ENCODE measurements around the gene CD164. TPM values are rescaled to one million over a fixed set of nuclear protein-coding genes. Genes with fewer than 3 reads are reported as not detected.
"Not testable (repeated sequence)": the region's sequence is repeated elsewhere in the genome, so short reads cannot be mapped to it uniquely, and the experiment has no call there.

Gene CD164
- total RNA-seq, 2 experiments from 2014 or later = 238 to 275 TPM

DNA sequence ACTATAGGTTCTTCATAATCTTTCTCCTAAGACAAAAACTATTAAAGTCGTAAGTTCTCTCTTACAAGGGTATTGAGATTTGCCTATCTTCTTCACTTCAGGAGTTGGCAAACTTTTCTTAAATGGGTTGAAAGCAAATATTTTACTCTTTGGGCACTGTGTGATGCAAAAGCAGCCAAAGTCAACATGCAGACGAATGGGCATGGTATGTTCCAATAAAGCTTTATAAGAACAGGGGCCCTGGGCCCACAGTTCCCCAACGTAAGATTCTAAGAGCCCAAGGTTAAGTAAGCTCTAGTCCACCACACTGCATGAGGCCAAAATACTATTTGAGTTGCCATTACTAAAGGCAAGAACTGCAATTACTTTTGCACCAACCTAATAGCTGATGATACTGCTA lies 11.5 kb downstream of the CD164 start:
- H3K4me3 Mint-ChIP-seq = no peak overlapping the region
- H3K27me3 Mint-ChIP-seq = no peaks in the 10 kb centered on the region
- ATAC-seq (no peak), DNase-seq (no peak)
- H3K36me3 Mint-ChIP-seq = peaks cover 81% of the 10 kb centered on the region
- no peaks in the 10 kb centered on the region for H3K9me3 Mint-ChIP-seq (ENCODE audit: low read depth)
- peak overlapping the region; percentile 6 for H3K27ac Mint-ChIP-seq
- H3K4me1 Mint-ChIP-seq = peaks cover 58% of the 10 kb centered on the region
- CTCF ChIA-PET = interaction anchor here (0.8 to 1.6 kb wide), 5 partner anchors 9 to 183 kb away, joined by 3 to 4 read pairs (median 4); partner anchors contain the start of gene CD164

DNA sequence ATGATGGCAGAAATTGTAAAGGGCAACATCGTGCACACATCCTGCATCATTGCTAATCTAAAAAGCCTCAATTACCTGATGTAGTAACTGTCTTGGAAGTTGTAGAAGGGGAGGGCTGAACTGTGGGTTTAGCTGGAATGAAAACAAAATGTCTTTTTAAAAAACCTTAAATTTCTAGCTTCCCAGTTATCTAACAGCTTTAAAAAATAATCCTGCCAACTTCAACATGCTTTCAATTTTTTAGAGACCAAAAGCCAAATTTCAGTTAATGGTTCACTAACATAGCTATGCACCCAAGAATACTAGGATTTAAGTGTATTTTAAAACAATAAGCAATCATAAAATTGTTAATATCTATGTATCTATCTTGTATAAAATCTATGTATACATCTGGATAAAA lies 11.9 kb downstream of the CD164 start:
- CTCF ChIA-PET = interaction anchor here (0.8 to 1.6 kb wide), 4 partner anchors 9 to 182 kb away, joined by 3 to 4 read pairs (median 4); partner anchors contain the start of gene CD164
- ATAC-seq (no peak), DNase-seq (no peak)
- Mint-ChIP-seq H3K4me3 (no peak overlapping the region), H3K27me3 (no peaks in the 10 kb centered on the region), H3K9me3 (ENCODE audit: low read depth) (no peaks in the 10 kb centered on the region), H3K36me3 (peaks cover 80% of the 10 kb centered on the region), H3K4me1 (peaks cover 57% of the 10 kb centered on the region), H3K27ac (no peak overlapping the region)

DNA sequence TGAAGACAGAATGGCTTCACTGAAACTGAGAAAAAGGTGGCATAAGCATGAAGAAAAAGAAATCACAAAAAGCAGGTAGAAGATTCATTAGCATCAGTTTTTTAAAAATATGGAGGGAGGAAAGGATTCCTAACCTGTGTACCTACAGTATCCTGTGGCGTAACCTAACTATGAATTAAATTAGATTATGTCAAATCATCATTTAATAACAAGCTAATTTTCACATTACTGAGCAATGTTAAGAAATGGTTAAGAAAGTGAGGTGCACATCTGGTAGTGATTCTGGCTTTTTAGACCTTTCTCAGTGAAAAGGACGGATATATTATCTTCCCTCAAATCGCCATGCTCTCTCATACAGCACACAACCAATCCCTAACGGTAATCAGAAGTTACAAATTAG lies 12.5 kb downstream of the CD164 start:
- ATAC-seq = no peak
- Mint-ChIP-seq H3K9me3 (ENCODE audit: low read depth) (no peaks in the 10 kb centered on the region), H3K4me3 (no peak overlapping the region), H3K4me1 (peaks cover 54% of the 10 kb centered on the region), H3K27me3 (no peaks in the 10 kb centered on the region), H3K36me3 (peaks cover 80% of the 10 kb centered on the region), H3K27ac (no peak overlapping the region)
- CTCF ChIA-PET = interaction anchor here (0.8 to 1.6 kb wide), 2 partner anchors 10 to 181 kb away, joined by 3 to 4 read pairs; no protein-coding TSS in a partner anchor
- DNase-seq = no peak

DNA sequence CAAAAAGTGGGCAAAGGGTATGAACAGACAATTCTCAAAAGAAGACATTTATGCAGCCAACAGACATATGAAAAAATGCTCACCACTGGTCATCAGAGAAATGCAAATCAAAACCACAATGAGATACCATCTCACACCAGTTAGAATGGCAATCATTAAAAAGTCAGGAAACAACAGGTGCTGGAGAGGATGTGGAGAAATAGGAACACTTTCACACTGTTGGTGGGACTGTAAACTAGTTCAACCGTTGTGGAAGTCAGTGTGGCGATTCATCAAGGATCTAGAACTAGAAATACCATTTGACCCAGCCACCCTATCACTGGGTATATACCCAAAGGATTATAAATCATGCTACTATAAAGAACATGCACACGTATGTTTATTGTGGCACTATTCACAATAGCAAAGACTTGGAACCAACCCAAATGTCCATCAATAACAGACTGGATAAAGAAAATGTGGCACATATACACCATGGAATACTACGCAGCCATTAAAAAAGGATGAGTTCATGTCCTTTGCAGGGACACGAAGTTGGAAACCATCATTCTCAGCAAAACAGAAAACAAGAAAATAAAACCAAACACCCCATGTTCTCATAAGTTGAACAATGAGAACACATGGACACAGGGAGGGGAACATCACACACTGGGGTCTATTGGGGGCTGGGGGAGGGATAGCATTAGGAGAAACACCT lies 17.7 kb downstream of the CD164 start:
- not testable (repeated sequence) for H3K27ac Mint-ChIP-seq, H3K4me3 Mint-ChIP-seq
- H3K4me1 Mint-ChIP-seq = peaks cover 33% of the 10 kb centered on the region

DNA sequence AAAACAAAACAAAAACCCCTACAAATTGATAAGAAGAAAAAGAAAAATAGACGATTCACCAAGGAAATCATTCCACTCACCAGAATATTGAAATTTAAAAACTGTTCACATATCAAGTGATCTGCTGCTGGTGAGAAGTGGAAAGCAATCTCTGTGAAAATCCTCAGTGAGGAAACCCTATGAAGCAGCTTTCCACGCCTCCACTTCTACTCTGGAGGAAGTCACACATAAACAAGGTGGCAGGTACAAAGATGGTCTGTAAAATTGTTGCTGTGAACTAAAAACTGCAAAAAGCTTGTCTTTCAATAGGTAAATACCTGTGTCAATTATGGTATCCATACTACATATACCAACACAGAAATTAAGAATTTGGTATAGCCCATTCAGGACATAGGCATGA lies 18.5 kb downstream of the CD164 start:
- Mint-ChIP-seq H3K27ac (no peak overlapping the region), H3K27me3 (no peaks in the 10 kb centered on the region), H3K36me3 (peaks cover 88% of the 10 kb centered on the region), H3K9me3 (ENCODE audit: low read depth) (peaks cover 11% of the 10 kb centered on the region), H3K4me1 (peaks cover 33% of the 10 kb centered on the region), H3K4me3 (no peak overlapping the region)
- CTCF ChIA-PET = interaction anchor here (1.8 kb wide), 1 partner anchor 176 kb away, joined by 5 read pairs; no protein-coding TSS in a partner anchor
- DNase-seq = no peak
- no peak for ATAC-seq

More for the DNA sequence above, 17.7 kb downstream of the CD164 start:
- peaks cover 85% of the 10 kb centered on the region for H3K36me3 Mint-ChIP-seq
- DNase-seq, ATAC-seq, H3K27me3 Mint-ChIP-seq: not testable (repeated sequence)
- peaks cover 11% of the 10 kb centered on the region for H3K9me3 Mint-ChIP-seq (ENCODE audit: low read depth)
- CTCF ChIA-PET = interaction anchor here (1.8 kb wide), 1 partner anchor 177 kb away, joined by 5 read pairs; no protein-coding TSS in a partner anchor

DNA sequence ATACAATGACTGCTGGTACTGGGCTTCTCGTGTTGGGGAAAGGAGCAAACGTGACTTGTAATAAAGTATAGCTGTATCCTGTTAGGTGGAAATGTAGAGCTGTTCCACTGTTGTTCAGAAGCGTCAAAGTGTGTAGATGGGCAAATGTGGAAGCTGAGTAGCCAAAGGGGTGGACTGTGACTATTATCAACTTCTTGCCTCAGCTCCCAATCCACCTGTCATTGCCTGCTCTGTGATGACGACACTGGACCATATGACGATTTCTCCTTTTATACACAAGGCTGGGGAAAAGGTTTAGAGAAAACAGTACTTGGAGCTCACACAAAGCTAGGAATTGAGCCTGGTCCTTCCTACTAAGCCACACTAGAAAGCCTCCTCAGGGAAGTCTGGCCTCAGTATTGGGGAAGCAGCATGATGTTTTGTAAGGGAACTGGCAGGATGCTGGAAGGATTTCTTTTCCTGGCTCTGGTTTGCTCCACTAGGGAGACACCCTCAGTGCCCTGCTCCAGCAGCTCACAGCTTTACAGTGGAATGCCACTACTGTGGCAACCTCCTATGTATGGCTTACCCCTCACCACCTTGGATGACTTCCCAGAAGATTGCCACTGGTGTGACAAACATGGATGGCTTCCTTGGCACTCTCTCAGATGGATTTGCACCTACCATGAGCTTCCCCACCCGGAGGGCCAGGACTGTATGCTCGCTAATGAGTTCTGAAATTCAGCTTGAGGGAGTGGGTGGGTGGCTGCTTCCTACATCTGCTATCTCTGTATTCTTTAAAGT lies 20.0 kb downstream of the CD164 start:
- peaks cover 28% of the 10 kb centered on the region for H3K4me1 Mint-ChIP-seq
- ATAC-seq = no peak
- no peak for DNase-seq
- H3K27me3 Mint-ChIP-seq = no peaks in the 10 kb centered on the region
- CTCF ChIA-PET = interaction anchor here (0.7 to 1.8 kb wide), 2 partner anchors 23 to 174 kb away, joined by 4 to 5 read pairs; no protein-coding TSS in a partner anchor
- no peak overlapping the region for H3K4me3 Mint-ChIP-seq
- H3K36me3 Mint-ChIP-seq = peaks cover 92% of the 10 kb centered on the region
- no peak overlapping the region for H3K27ac Mint-ChIP-seq
- H3K9me3 Mint-ChIP-seq (ENCODE audit: low read depth) = peaks cover 13% of the 10 kb centered on the region

DNA sequence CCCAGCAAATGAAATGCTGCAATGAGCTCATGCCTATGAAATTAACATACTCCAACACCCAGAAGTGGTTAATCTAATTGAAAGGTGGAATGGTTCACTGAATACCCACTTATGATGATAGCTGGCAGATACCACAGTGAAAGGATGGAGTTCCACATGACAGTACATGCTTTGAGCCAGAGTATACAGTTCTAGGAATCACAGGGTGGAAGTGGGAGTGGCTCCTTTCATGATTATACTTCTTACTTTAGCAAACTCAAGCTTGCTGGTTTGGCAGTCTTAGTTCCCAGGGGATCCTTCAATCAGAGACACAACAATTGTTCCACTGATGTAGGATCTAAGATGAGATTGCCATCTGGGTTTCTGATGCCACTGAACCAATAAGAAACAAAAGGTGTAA lies 21.5 kb downstream of the CD164 start:
- Mint-ChIP-seq H3K9me3 (ENCODE audit: low read depth) (peaks cover 18% of the 10 kb centered on the region), H3K4me1 (peaks cover 24% of the 10 kb centered on the region), H3K36me3 (peaks cover 93% of the 10 kb centered on the region), H3K27ac (no peak overlapping the region), H3K4me3 (no peak overlapping the region), H3K27me3 (no peaks in the 10 kb centered on the region)
- ATAC-seq (no peak), DNase-seq (no peak)
- CTCF ChIA-PET = interaction anchor here (0.9 to 1.7 kb wide), 2 partner anchors 10 to 173 kb away, joined by 3 to 4 read pairs; no protein-coding TSS in a partner anchor

DNA sequence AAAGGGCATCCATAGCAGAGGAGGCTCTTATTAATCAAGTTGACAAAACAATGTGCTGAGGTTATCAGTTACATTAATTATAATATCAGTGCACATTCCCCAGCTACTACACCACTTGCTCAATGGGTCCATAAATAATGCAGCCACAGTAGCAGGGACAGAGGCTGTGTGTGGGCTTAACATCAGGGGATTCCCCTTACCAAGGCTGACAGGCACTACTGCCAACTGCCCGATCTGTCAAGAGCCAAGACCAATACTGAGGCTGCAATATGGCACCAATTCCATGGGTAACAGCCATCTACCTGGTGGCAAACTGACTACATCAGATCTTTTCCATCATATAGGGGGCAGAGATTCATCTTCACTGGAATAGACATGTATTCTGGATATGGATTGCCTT lies 22.0 kb downstream of the CD164 start:
- H3K36me3 Mint-ChIP-seq = peaks cover 94% of the 10 kb centered on the region
- no peak overlapping the region for H3K27ac Mint-ChIP-seq
- H3K9me3 Mint-ChIP-seq (ENCODE audit: low read depth) = peaks cover 18% of the 10 kb centered on the region
- DNase-seq = no peak
- peaks cover 24% of the 10 kb centered on the region for H3K4me1 Mint-ChIP-seq
- H3K4me3 Mint-ChIP-seq = no peak overlapping the region
- CTCF ChIA-PET = interaction anchor here (1.7 kb wide), 1 partner anchor 172 kb away, joined by 4 read pairs; no protein-coding TSS in a partner anchor
- ATAC-seq = no peak
- no peaks in the 10 kb centered on the region for H3K27me3 Mint-ChIP-seq

DNA sequence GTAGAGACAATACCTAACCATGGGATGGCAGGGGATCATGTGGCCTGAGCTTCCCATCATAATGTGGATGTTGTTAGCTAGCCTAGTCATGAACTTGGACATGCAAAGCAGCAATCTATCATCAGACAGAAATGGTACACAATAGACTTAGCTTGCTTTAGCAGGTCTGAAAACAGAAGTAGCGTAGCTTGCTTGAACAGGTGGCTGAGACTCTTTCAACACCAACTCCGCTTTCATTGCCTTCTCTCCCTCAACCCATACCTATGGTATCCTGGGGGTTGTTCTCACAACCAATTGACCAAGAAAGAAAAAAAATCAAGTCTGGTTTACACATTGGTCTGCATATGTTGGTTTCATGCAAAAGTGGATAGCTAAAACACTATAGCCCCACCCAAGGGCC lies 23.0 kb downstream of the CD164 start:
- no peaks in the 10 kb centered on the region for H3K27me3 Mint-ChIP-seq
- H3K9me3 Mint-ChIP-seq (ENCODE audit: low read depth) = peaks cover 18% of the 10 kb centered on the region
- CTCF ChIA-PET = interaction anchor here (1.4 to 1.7 kb wide), 2 partner anchors 24 to 171 kb away, joined by 4 read pairs; partner anchors contain the start of gene CD164
- H3K4me3 Mint-ChIP-seq = no peak overlapping the region
- H3K27ac Mint-ChIP-seq = no peak overlapping the region
- ATAC-seq (no peak), DNase-seq (no peak)
- H3K36me3 Mint-ChIP-seq = peaks cover 86% of the 10 kb centered on the region
- H3K4me1 Mint-ChIP-seq = peaks cover 17% of the 10 kb centered on the region

DNA sequence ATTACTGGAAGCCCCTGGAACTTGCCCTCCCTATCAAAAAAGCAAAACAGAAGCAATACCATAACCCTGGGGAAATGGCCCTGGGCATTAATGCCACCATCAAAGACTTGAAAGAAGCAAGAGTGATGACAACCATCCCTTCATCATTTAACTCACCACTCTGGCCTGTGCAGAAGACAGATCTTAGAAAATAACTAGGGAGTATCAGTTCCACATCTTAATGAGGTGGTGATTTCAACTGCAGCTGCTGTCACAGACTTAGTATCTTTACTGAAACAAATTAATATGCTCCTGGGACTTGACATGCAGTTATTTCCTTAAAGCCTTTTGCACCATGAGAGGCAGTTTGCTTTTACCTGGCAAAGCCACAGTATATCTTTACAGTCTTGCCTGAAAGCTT lies 24.1 kb downstream of the CD164 start:
- no peak overlapping the region for H3K4me3 Mint-ChIP-seq
- H3K36me3 Mint-ChIP-seq = peaks cover 82% of the 10 kb centered on the region
- H3K4me1 Mint-ChIP-seq = peaks cover 11% of the 10 kb centered on the region
- H3K27ac Mint-ChIP-seq = no peak overlapping the region
- H3K27me3 Mint-ChIP-seq = no peaks in the 10 kb centered on the region
- CTCF ChIA-PET = no interaction called here
- ATAC-seq = no peak
- DNase-seq = no peak
- H3K9me3 Mint-ChIP-seq (ENCODE audit: low read depth) = peaks cover 18% of the 10 kb centered on the region

DNA sequence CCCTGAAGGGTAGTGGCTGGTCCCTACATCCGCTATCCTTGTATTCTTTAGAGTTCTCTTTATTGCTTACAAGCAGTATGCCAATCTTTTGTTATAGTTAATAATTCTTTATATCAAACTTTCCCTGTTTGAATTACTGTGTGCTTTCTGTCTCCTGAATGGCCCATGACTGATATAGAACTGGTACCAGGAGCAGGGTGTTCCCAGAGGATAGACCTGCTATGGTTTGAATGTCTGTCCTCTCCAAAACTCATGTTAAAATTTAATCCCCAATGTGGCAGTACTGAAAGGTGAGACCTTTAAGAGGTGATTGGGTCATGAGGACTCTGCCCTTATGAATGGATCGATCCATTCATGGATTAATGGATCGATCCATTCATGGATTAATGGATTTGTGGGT lies 26.0 kb downstream of the CD164 start:
- no peak overlapping the region for H3K27ac Mint-ChIP-seq
- ATAC-seq (no peak), DNase-seq (no peak)
- CTCF ChIA-PET = interaction anchor here (2.5 kb wide), 1 partner anchor 27 kb away, joined by 8 read pairs; no protein-coding TSS in a partner anchor
- H3K9me3 Mint-ChIP-seq (ENCODE audit: low read depth) = peaks cover 14% of the 10 kb centered on the region
- H3K36me3 Mint-ChIP-seq = peaks cover 75% of the 10 kb centered on the region
- no peaks in the 10 kb centered on the region for H3K27me3 Mint-ChIP-seq
- no peak overlapping the region for H3K4me3 Mint-ChIP-seq
- peaks cover 13% of the 10 kb centered on the region for H3K4me1 Mint-ChIP-seq

DNA sequence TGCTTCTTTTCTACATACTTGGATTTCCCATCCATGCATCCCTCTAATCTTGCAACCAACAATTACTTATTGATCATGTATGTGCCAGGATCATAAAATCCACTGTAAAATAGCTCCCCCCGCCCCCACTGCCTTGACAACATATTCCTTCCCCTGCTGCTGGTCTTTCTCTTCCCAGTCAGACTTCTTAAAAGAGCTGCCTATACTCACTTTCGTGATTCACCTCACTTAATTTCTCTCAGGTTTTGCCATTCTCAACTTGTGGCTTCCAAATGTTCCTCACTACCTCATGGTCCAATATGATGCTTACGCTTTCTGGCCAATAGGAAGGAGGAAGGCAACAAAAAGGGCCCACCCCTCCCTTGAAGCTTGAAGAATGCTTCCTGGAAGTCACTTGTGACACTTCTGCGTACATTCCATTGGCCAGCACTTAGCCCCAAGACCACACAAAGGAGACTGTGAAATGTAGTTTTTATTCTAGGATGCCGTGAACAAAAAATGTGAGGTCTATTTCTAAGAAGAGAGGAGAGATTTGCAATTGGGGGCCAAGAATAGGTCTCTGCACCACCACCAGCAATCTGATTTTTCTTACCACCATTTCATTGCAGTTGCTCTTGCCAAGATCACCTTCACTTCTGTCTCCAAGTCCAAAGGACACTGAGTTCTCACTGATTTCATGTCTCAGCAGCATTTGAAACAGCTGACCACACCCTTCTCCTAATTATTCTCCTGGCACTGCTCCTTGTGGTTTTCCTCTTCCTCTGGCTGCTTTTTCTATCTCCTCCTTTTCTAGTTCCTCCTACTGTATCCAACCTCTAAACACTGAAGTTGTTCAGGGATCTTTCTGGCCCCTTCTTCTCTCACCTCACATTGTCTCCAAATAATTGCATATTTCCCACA lies 30.8 kb downstream of the CD164 start:
- H3K4me1 Mint-ChIP-seq = peaks cover 10% of the 10 kb centered on the region
- H3K27me3 Mint-ChIP-seq = no peaks in the 10 kb centered on the region
- H3K36me3 Mint-ChIP-seq = peaks cover 33% of the 10 kb centered on the region
- H3K27ac Mint-ChIP-seq = no peak overlapping the region
- ATAC-seq (no peak), DNase-seq (no peak)
- CTCF ChIA-PET = interaction anchor here (2.5 kb wide), 1 partner anchor 31 kb away, joined by 9 read pairs; the partner anchor contains the start of gene CD164
- peaks cover 1% of the 10 kb centered on the region for H3K9me3 Mint-ChIP-seq (ENCODE audit: low read depth)
- H3K4me3 Mint-ChIP-seq = no peak overlapping the region

All from activated CD8-positive, alpha-beta memory T cell treated with anti-CD3 and anti-CD28 coated beads, Interleukin-2, amount 10 ng/mL, durations not matched to agents 7 days and 5 days (primary cell).